Hematopoietic multipotent progenitor cell (in vitro differentiated cells): Measurements from ENCODE around the gene RAC2. TPM values are rescaled to one million over a fixed set of nuclear protein-coding genes. Genes with fewer than 3 reads are reported as not detected.

Experiments used
- DNase-seq, 3 donors: peaks; one replicate each; pipeline ENCODE4 v3.0.0-alpha.2; 2011 to 2015; ENCODE audit warnings: low read depth in 2 of 3, low spot score in 2 of 3
- total RNA-seq: library from RNA; depleted of rRNA; stranded (reverse); fragments of >200 nt; gene quantifications from one replicate; pipeline ENCODE4 v1.2.3, GENCODE V29; 2012

The RAC2 gene
- total RNA-seq, result 399 TPM

DNA sequence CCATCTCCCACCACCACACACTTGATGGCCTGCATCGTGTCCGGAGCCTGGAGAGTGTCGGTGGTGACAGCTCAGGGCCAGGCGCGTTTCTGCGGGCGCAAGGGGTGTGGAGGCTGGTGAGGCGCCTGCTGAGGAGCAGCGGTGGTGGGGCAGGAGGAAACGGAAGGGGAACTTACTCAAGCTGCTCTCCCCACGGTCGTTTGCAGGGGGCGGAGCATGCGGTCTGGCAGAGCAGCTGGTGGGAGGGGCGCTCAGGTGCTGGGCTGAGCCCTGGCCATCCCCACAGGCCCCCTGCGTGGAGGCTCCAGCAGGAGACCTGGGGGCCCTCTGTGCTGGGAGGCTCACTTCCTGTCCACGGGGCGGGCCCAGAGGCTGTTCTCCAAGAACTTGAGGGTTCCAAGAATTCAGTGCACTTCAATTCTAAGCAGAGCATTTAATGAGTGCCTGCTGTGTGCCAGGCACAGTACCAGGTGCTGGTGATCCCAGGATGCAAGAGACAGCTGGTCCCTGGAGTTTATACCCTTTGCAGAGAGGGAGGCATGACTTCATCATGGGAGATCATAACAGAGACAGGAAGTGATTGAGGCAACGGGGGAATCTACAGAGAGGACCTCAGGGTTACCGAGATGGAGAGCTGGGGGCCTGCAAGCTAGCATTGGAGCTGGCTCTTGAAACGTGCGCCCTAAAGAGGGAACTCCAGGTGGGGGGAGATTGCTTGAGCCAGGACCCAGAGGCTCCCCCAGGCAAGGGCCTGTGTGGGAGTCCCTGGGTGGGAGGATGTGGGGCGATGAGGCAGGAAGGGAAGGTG, at the start of gene RAC2:
Gene RAC2 (minus strand): TSS at position 156 of the 808 bp plus-strand sequence. CDS start 121 bp downstream, at position 35.
- DNase-seq, result peak in 2 of 3 donors; percentile 95 to 96

DNA sequence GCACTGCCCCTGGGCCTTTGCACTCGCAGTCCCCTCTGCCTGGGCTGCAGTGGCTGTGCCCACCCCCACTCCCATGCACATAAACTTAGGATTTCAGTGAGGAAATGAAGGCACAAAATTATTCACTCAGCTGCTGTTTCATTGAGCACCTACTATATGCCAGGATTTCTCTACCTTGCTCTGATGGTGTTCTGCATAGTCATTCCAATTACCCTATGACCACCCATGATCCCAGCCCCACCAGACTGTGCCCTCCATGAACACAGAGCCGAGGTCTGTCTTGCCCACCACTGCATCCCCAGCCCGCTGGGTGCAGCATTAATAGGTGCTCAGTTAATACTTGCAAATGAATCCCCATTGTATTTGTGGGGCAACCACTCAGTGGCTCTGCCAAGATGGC, 49.1 kb upstream of the RAC2 start:
- DNase-seq, result no peak

GRCh38 chr22:37292641-37293040, 48.6 kb upstream of the RAC2 start:
- no peak for DNase-seq

GRCh38 chr22:37291559-37292298, 47.7 kb upstream of the RAC2 start:
- no peak for DNase-seq

GRCh38 chr22:37290737-37291136, 46.7 kb upstream of the RAC2 start:
- no peak for DNase-seq

- DNase-seq, result no peak
Measured at GRCh38 chr22:37289156-37289735, 45.2 kb upstream of the RAC2 start.

DNA sequence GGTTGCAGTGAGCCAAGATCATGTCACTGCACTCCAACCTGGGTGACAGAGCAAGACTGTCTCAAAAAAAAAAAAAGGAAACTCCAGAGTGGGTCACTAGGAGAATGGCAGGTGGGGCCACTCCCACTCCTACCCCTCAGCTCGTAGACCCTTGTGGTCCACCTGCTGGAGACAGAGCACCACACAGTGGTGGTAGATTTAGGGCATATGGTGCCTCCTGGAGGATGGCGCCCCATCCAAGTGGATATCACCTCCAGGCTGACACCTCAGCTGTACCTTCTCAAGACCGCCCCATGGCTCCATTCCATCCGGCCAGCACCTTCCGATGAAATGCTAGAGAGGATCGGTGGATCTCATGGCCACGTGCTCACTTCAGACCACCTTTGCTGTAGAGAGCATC, 44.5 kb upstream of the RAC2 start:
- no peak for DNase-seq

- no peak for DNase-seq
Measured at GRCh38 chr22:37287550-37287951, 43.5 kb upstream of the RAC2 start.

- no peak for DNase-seq
Measured at GRCh38 chr22:37285937-37286336, 41.9 kb upstream of the RAC2 start.

GRCh38 chr22:37284805-37285355, 40.8 kb upstream of the RAC2 start:
- peak in 2 of 3 donors; percentile 90 to 98 for DNase-seq

DNA sequence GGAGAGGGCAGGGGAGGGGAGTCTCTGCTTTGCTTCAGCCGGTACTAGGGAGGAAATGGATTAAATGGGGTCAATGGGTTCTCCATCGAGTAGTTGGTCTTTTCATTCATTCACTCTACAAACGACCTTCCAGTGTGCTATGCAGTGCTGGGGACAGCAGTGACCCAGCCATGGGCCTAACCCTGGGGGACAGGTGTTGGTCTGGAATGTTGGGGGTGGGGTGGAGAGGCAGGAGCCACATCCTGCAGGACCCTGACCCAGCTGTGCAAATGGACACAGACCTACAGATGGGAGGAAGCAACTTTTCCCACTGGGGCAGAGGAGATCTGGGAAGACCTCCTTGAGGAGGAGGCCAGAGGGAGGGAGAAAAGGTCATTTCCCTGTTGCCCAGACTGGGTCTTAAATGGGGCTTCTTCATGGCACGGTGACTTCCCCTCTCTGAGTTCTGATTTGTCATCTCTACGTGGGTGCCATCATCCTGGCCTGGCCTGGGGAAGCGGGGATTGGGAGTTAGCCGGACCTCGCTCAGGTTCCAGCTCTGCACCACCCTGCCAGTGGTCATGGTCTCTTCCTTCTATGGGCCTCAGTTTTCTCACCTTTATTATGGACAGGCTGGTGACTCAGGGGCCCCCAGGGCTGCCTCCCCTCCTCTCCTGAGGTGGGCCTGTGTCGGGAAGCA, 40.2 kb upstream of the RAC2 start:
- DNase-seq, result no peak

- DNase-seq, result no peak
Measured at GRCh38 chr22:37283393-37283937, 39.4 kb upstream of the RAC2 start.

- DNase-seq, result peak in 2 of 3 donors; percentile 69 to 83
Measured at GRCh38 chr22:37282385-37282677, 38.3 kb upstream of the RAC2 start, which contains the start of gene CYTH4. Gene CYTH4 (plus strand): TSS chr22:37282508. CDS start chr22:37282570, 62 bp downstream.

GRCh38 chr22:37281646-37282384, 37.7 kb upstream of the RAC2 start:
- no peak for DNase-seq

- no peak for DNase-seq
Measured at GRCh38 chr22:37281195-37281594, 37.1 kb upstream of the RAC2 start.

GRCh38 chr22:37280718-37281117, 36.6 kb upstream of the RAC2 start:
- DNase-seq, result no peak

- DNase-seq, result peak in 1 of 3 donors; percentile 51
Measured at GRCh38 chr22:37279331-37280181, 35.5 kb upstream of the RAC2 start.

GRCh38 chr22:37278261-37278660, 34.2 kb upstream of the RAC2 start:
- no peak for DNase-seq

DNA sequence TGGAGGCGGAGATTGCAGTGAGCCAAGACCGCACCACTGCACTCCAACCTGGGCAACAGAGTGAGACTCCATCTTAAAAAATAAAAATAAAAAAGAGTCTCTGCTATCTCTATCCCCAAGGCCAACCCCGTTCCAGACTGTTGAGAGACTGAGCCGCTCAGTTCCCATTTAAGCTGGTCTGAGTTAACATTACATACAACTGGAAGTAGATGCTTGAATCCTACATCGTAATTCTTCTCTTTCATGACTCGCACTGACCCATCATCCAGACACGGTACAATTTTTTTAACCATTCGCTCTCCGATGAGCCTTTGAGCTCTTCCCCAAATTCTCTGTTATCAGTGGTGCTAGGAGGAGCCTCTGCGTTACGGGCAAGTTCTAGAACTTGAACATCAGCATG, 33.3 kb upstream of the RAC2 start:
- DNase-seq, result no peak
